ENCODE measurements around the gene DSG4.
A peak's percentile ranks its signal among the peaks of the same experiment; 100 is the strongest.

Gene DSG4

GRCh38 chr18:31432316-31432715 is 55.7 kb downstream of the DSG4 start:
- ChIA-PET CTCF (no interaction called here), POLR2A (no interaction called here)
- Histone ChIP-seq H3K27ac (ENCODE audit: extremely low read depth, low read depth, low read length) (no peak overlapping the region), H3K4me1 (ENCODE audit: control insufficient read depth, insufficient read depth, low read length) (no peaks in the 10 kb centered on the region), H3K9me3 (ENCODE audit: control insufficient read depth, insufficient read depth, low read depth, low read length) (no peaks in the 10 kb centered on the region), H3K36me3 (ENCODE audit: control insufficient read depth in 2 of 2, insufficient read depth in 1 of 2, low read length in 2 of 2) (no peaks in the 10 kb centered on the region), H3K4me3 (ENCODE audit: low read depth, low read length) (no peak overlapping the region)
- TF ChIP-seq ZNF157 (tag by site-specific recombination; IDR thresholded peaks at IDR 0.05) (no peak), SETDB1 (IDR thresholded peaks at IDR 0.05; ENCODE audit: insufficient read length, low read length) (peak; percentile 93)

GRCh38 chr18:31436825-31437224 is 60.2 kb downstream of the DSG4 start:
- ChIA-PET CTCF (interaction anchor here (0.6 to 4.7 kb wide), 3 partner anchors 8 to 1703 kb away, joined by 3 to 26 read pairs (median 3); no protein-coding TSS in a partner anchor), POLR2A (no interaction called here)

GRCh38 chr18:31438402-31438801 is 61.8 kb downstream of the DSG4 start:
- Histone ChIP-seq H3K4me1 (ENCODE audit: control insufficient read depth, insufficient read depth, low read length) (no peaks in the 10 kb centered on the region), H3K27ac (ENCODE audit: extremely low read depth, low read depth, low read length) (no peak overlapping the region), H3K9me3 (ENCODE audit: control insufficient read depth, insufficient read depth, low read depth, low read length) (no peaks in the 10 kb centered on the region), H3K36me3 (ENCODE audit: control insufficient read depth in 2 of 2, insufficient read depth in 1 of 2, low read length in 2 of 2) (no peaks in the 10 kb centered on the region), H3K4me3 (ENCODE audit: low read depth, low read length) (no peak overlapping the region)
- ChIA-PET CTCF (interaction anchor here (4.7 kb wide), 1 partner anchor 14 kb away, joined by 26 read pairs; no protein-coding TSS in a partner anchor), POLR2A (no interaction called here)
- TF ChIP-seq ZNF184 (tag by site-specific recombination; IDR thresholded peaks at IDR 0.05) (no peak), ZFP69B (tag by site-specific recombination; IDR thresholded peaks at IDR 0.05) (no peak), ZNF248 (tag by site-specific recombination; IDR thresholded peaks at IDR 0.05) (no peak), ZNF518A (tag by site-specific recombination; conservative IDR thresholded peaks at IDR 0.05; ENCODE audit: low read depth) (no peak), ZNF488 (tag by site-specific recombination; IDR thresholded peaks at IDR 0.05) (no peak), GLI2 (tag by site-specific recombination; IDR thresholded peaks at IDR 0.05; ENCODE audit: borderline replicate concordance, low read depth) (no peak), ZNF341 (tag by site-specific recombination; IDR thresholded peaks at IDR 0.05; ENCODE audit: low read depth) (no peak), HOXD13 (CRISPR knock-in tag; IDR thresholded peaks at IDR 0.05; ENCODE audit: borderline replicate concordance) (no peak), ZNF221 (tag by site-specific recombination; IDR thresholded peaks at IDR 0.05; ENCODE audit: borderline replicate concordance) (no peak), ZNF555 (tag by site-specific recombination; conservative IDR thresholded peaks at IDR 0.05) (no peak), ZNF473 (tag by site-specific recombination; IDR thresholded peaks at IDR 0.05) (no peak), PATZ1 (tag by site-specific recombination; IDR thresholded peaks at IDR 0.05) (no peak), SCRT1 (tag by site-specific recombination; IDR thresholded peaks at IDR 0.05; ENCODE audit: borderline replicate concordance) (no peak), ZNF513 (tag by site-specific recombination; IDR thresholded peaks at IDR 0.05) (no peak), ZBTB7A (tag by site-specific recombination; IDR thresholded peaks at IDR 0.05; ENCODE audit: low read depth) (no peak), KLF10 (tag by site-specific recombination; IDR thresholded peaks at IDR 0.05) (no peak), ZNF112 (tag by site-specific recombination; IDR thresholded peaks at IDR 0.05) (no peak), HIC1 (tag by site-specific recombination; IDR thresholded peaks at IDR 0.05) (no peak)

More at GRCh38 chr18:31436825-31437224, 60.2 kb downstream of the DSG4 start:
- Histone ChIP-seq H3K4me1 (ENCODE audit: control insufficient read depth, insufficient read depth, low read length) (no peaks in the 10 kb centered on the region), H3K27ac (ENCODE audit: extremely low read depth, low read depth, low read length) (no peak overlapping the region), H3K4me3 (ENCODE audit: low read depth, low read length) (no peak overlapping the region), H3K36me3 (ENCODE audit: control insufficient read depth in 2 of 2, insufficient read depth in 1 of 2, low read length in 2 of 2) (no peaks in the 10 kb centered on the region), H3K9me3 (ENCODE audit: control insufficient read depth, insufficient read depth, low read depth, low read length) (no peaks in the 10 kb centered on the region)
- TF ChIP-seq ZNF549 (tag by site-specific recombination; IDR thresholded peaks at IDR 0.05): no peak
- peak; percentile 60; the same call in 1 of the 2 replicates for TF ChIP-seq ZNF707 (tag by site-specific recombination; IDR thresholded peaks at IDR 0.05)
